ENCODE results near the gene POU6F1.
A peak's percentile ranks its signal among the peaks of the same experiment; 100 is the strongest.
"Not testable (repeated sequence)": the region's sequence is repeated elsewhere in the genome, so short reads cannot be mapped to it uniquely, and the experiment has no call there.

The POU6F1 gene

GRCh38 chr12:51264297-51264696 is 46.4 kb upstream of the POU6F1 start (continued):
- no peak for TF ChIP-seq TCF4 (CRISPR knock-in tag; IDR thresholded peaks at IDR 0.05; ENCODE audit: borderline replicate concordance)

- TF ChIP-seq ZNF8 (CRISPR knock-in tag; IDR thresholded peaks at IDR 0.05) (no peak), ZNF565 (CRISPR knock-in tag; conservative IDR thresholded peaks at IDR 0.05; ENCODE audit: low read depth) (no peak), TSHZ2 (CRISPR knock-in tag; IDR thresholded peaks at IDR 0.05) (no peak), ZFP3 (CRISPR knock-in tag; IDR thresholded peaks at IDR 0.05) (no peak), PATZ1 (CRISPR knock-in tag; IDR thresholded peaks at IDR 0.05; ENCODE audit: borderline replicate concordance) (no peak), GLIS3 (CRISPR knock-in tag; IDR thresholded peaks at IDR 0.05) (no peak), CSRNP3 (CRISPR knock-in tag; IDR thresholded peaks at IDR 0.05) (no peak), CSDC2 (CRISPR knock-in tag; IDR thresholded peaks at IDR 0.05) (no peak), RARB (CRISPR knock-in tag; IDR thresholded peaks at IDR 0.05) (no peak)
- ATAC-seq, result no peak
Measured at GRCh38 chr12:51263341-51263740, 45.5 kb upstream of the POU6F1 start.

GRCh38 chr12:51262758-51263177 is 44.9 kb upstream of the POU6F1 start:
- TF ChIP-seq ZFP3 (CRISPR knock-in tag; IDR thresholded peaks at IDR 0.05), result no peak
- no peak for TF ChIP-seq TCF4 (CRISPR knock-in tag; IDR thresholded peaks at IDR 0.05; ENCODE audit: borderline replicate concordance)
- no peak for TF ChIP-seq CREB5 (CRISPR knock-in tag; IDR thresholded peaks at IDR 0.05; ENCODE audit: low read depth)
- no peak for TF ChIP-seq POU6F1 (CRISPR knock-in tag; IDR thresholded peaks at IDR 0.05; ENCODE audit: borderline replicate concordance, low read depth)
- TF ChIP-seq TSHZ2 (CRISPR knock-in tag; IDR thresholded peaks at IDR 0.05), result no peak
- no peak for TF ChIP-seq RARB (CRISPR knock-in tag; IDR thresholded peaks at IDR 0.05)
- TF ChIP-seq ZNF565 (CRISPR knock-in tag; conservative IDR thresholded peaks at IDR 0.05; ENCODE audit: low read depth), result no peak
- no peak for TF ChIP-seq ISL1 (CRISPR knock-in tag; IDR thresholded peaks at IDR 0.05)
- TF ChIP-seq SNAI2 (CRISPR knock-in tag; IDR thresholded peaks at IDR 0.05), result no peak
- no peak for TF ChIP-seq ZNF8 (CRISPR knock-in tag; IDR thresholded peaks at IDR 0.05)
- no peak for TF ChIP-seq ZC3H10 (CRISPR knock-in tag; IDR thresholded peaks at IDR 0.05)
- no peak for TF ChIP-seq ARNTL (CRISPR knock-in tag; IDR thresholded peaks at IDR 0.05; ENCODE audit: borderline replicate concordance, low read depth)
- no peak for TF ChIP-seq PATZ1 (CRISPR knock-in tag; IDR thresholded peaks at IDR 0.05; ENCODE audit: borderline replicate concordance)
- TF ChIP-seq CSRNP3 (CRISPR knock-in tag; IDR thresholded peaks at IDR 0.05), result no peak
- TF ChIP-seq ZNF70 (CRISPR knock-in tag; IDR thresholded peaks at IDR 0.05), result no peak
- peak; percentile 89 for ATAC-seq

GRCh38 chr12:51259600-51259999 is 41.7 kb upstream of the POU6F1 start:
- ATAC-seq, result not testable (repeated sequence)
